SIG-M5 treated with dmso at 0.1 percent for 504 hours (cell line): ENCODE results near the gene MVB12B.

Source experiments
- DNase-seq: peaks from one replicate; lab custom pipeline; 2025; ENCODE audit not compliant: unreplicated experiment; lab: John Stamatoyannopoulos, UW

Gene MVB12B

GRCh38 chr9:126380447-126380846 is 53.8 kb downstream of the MVB12B start:
- DNase-seq: no peak

DNA sequence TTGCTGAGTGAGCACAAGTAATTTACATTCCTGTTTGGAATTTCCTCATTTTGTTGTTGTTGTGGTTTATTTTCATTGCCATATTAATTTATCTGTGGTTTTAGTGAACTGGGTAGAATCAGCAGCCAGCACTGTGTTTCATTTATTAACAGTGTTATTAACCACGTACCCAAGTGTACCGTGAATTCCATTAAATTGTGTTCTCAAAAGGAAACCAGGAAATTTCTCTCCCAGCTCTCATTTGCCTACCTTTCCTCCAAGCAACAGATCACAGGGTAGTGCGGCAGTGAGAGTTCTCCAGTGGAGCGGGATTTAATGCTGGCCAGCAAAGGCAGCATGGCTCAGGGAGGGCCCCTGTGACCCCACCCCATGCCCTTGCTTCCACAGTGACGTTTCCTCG is 54.6 kb downstream of the MVB12B start:
- no peak for DNase-seq

DNA sequence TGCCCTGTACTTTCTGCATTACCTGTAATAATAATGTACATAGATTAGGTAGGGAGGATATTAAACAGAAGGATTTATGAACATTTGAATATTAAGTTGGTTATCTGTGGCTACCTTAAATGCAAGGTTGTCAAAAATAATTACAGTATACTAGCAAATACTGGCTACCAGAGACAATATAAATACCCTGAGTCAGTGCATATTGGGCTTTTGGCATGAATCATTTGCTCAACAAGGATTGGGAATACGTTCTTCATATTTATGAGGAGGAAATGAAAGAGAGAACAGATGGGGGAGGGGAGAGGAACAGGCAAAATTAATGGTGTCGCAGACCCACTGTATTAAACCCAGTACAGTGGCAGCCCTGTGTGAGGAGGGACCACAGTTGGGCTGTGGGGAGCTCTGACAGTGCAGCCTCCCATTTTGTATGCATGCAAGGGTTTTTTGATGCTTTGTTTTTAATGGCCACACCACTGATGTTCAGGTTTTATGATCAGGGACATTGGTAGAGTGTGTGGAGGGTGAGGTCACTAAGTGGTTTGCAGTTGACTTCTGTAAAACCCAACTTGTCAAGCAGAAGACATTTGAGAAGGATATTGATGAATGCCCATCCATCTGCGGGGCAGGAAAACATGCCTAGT is 56.9 kb downstream of the MVB12B start:
- DNase-seq: no peak

GRCh38 chr9:126384926-126385325 is 58.3 kb downstream of the MVB12B start:
- DNase-seq: no peak

DNA sequence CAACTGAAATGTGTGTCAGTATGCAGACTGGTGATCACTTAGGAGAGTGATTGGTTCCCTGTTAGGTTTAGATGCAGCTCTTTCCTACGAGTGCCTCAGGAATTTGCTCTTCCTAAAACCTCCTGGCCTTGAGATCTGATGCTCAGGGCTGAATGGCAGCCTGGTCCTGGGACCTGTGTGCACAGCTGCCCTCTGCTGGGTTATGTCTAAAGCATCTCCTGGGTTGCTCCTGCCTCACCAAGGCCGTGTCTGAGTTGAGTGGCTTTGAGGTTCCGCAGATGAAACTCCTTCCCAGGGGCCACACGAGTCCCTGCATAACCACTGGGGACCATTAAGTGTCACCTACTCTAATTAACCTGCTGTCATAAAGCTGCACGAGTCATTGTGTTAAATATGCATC is 59.5 kb downstream of the MVB12B start:
- peak; percentile 24 for DNase-seq

DNA sequence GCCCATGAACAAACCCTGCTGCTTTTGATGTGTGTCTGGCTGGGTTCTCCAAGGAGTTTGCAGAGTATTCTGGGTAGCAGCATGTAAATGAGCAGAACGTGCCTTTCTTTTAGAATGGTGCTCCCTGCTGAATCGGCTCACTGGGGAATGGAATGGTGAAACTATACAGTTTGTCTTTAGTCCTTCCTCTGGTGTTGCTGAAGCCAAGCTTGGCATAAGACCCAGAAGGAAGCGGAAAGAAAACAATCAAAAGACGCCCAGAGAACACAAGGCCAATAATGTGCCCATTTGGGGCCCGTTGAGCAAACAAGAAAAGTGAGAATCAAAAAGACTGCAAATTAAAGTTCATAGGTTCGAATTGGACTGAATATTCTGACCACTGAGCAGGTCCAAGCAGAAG is 60.1 kb downstream of the MVB12B start:
- DNase-seq: no peak

- DNase-seq: no peak
Measured at GRCh38 chr9:126388964-126389708, 62.5 kb downstream of the MVB12B start.

- DNase-seq: peak; percentile 78
Measured at GRCh38 chr9:126389992-126390391, 63.4 kb downstream of the MVB12B start.

- DNase-seq: no peak
Measured at GRCh38 chr9:126390923-126391322, 64.3 kb downstream of the MVB12B start.

DNA sequence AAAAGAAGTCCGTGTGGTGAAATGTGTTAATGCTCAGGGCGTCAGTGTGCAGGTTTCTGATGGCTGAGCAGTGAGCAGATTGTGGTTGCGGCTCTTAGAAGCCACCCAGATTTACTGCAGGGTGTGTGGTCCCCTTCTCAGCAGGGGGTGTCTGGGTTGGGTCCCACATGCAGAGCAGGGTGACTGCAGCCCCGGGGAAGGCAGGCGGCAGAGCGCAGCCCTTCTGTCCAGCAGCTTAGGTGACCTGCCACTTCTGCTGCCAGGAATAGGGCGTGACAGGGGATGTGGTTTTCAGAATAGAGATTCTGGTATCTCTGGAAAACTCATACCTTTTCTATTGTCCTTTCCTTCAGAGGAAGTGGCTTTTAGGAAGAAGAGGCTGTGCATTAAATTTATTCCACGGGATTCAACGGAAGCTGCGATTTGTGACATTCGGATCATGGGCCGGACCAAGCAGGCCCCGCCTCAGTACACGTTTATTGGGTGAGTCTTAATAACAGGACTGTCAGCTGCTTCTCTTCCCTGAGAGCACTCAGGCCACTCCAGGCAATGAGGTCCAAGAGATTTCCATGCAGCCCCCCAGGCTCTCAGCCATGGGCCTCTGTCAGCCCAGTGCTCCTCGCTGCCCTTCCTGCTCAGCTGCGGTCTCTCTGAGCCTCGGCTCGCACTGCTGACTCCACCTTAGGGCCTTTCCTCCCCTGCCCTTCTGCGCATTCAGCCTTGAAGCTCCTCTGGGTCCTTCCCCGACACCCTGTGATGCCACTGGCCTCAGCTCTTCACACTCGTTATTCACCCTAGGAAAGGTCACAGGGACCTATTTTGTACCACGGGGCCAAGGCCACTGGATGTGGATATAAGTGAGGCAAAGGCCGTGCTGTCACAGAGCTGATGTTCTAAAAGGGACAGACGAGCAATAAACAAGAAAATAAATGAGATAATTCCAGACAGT is 65.4 kb downstream of the MVB12B start:
- DNase-seq: no peak

DNA sequence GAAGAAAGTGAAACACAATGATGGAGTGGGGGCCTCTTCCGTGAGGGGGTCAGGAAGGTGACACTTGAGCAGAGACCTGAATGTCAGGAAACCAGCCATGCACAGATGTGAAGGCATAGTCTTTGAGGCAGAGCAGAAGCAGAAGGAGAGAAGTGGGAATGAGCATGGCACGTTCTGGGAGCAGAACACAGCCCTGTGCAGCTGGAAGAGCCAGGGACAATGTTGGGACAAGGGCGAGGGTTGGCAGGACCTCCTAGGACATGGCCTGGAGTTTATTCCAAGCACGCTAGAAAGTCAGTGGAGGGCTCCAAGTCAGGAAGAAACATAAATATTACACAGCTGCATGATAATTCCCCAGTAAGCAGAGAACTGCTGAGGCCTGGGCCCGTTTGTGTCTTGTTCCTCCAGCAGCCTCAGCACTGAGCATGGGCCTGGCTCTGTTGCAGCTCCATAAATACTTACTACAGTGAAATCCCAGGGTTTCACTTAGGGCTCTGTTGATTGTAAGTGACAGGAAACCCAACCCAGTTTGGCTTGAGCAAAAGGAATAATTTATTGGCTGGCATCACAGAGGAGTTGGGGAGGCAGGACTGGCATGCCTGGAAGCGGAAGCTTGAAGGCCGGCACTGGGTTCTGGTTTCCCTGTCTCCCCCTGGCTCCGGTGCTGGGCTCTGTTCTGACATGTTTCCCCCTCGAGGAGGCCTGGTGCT is 66.2 kb downstream of the MVB12B start:
- DNase-seq: no peak

DNA sequence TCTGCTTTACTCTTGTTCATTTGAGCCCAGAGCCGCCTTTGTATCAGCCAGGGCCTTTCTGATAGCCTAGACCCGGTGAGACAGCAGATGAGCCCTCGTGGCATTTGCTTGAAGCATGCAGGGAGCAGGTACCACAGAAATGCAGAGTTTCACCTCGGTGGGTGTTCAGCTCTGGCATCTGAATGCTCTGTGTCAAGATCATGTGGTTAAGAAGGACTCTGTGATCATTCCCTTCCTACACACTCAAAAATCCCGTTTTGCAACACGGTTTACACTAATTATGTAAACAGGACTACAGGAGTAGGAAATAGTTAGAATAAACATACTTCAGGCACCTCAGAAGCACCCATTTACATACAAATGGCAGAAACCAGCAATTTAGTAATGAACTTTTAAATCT is 67.2 kb downstream of the MVB12B start:
- no peak for DNase-seq

GRCh38 chr9:126394802-126395201 is 68.2 kb downstream of the MVB12B start:
- no peak for DNase-seq

DNA sequence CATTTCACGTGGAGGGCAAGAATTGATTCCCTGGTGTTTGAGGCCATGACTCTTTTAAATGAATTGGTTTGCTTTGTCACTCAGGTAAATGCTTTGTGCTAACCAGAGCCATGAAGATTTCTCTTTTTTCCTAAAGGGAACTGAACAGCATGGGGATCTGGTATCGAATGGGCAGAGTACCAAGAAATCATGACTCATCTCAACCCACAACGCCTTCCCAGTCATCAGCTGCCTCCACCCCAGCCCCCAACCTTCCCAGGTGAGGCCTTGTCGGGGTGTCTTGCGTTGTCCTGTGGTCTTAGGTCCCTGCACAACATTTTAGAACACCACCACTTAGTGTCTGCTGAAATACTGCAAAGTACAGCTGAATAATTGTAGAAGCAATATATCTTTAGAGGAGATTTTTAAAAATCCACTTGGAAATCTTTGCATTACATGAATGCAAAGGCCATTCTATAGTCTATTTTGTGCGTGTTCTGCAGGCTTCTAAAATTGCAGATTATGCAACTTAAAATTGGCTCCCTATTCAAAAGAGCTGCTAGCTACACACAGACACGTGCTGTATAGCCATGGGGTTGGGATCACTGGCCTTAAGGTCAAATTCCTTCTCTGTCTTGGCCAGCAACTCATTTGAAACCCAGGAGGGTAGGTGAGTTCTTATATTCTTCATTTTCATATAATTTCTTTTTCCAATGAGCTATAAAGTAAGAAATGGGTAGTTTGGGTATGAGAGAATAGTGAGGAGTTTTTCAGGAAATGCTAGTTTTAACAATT is 69.0 kb downstream of the MVB12B start:
- DNase-seq: no peak

DNA sequence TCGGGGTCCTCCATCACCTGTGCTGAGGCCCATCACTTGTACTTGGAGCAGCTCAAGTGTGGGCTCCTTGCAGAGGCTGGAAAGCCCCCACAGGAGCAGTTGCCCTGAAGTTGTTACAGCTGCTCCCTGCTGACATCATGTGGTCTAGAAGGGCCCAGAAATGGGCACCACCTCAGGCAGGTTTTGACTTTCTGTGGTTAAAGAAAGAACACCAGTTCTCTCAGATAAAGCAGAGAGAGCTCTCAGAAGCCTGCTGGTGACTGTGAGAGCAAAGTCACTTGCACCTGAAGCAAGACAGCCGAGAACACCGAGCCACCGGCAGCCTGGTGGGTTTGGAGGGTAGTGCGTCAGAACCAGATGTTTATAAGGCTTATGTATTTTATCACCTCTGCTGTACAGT is 70.4 kb downstream of the MVB12B start:
- DNase-seq: no peak

DNA sequence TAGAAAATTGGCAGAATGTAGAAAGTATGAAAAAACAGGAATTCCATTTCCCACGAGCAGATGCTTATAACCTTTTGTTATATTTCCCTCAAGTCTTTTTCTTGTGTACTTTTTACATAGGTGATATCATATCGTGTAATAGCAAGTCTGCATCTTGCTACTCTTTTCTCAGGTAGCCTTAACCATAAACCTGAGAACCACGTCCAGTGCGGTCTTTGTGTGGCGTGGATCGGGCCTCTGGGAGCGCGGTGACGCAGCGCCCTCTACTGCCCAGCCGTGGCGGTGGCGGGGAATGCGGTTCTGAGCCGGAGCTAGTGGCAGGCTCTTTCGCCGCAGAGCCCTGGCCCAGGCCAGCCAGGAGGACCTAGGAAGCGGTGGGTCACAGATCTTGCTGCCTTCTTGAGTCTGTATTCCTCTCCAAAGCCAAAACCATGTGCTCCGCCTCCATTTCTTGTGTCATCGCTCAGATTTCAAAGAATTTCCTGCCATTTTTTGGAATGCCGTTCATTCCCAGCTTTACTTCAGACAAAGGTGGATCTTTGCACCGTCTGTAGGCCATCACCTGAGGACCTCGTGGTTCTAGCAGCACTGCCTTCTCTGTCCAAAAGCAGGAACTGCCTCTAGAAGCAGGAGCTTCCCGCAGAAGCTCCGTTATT is 71.9 kb downstream of the MVB12B start:
- peak; percentile 25 for DNase-seq

DNA sequence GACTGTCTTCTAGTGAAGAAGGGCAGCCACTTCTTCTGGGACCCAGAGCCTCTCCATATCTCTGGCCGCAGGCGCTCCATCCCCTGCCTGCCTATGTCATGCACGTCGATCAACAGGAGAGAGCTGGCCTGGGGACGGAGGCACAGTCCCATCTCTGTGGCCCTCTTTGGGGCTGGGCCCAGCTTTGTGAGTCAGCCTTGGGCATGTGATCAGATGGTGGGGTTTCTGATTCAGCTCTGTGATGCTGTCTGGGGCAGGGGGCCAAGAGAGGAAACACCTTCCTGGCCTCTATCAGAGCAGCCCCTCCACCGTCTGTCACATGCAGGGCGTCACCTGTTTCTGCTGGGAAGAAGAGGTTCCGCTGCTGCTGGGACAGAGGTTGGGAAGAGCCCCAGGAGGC is 72.6 kb downstream of the MVB12B start:
- DNase-seq: no peak

DNA sequence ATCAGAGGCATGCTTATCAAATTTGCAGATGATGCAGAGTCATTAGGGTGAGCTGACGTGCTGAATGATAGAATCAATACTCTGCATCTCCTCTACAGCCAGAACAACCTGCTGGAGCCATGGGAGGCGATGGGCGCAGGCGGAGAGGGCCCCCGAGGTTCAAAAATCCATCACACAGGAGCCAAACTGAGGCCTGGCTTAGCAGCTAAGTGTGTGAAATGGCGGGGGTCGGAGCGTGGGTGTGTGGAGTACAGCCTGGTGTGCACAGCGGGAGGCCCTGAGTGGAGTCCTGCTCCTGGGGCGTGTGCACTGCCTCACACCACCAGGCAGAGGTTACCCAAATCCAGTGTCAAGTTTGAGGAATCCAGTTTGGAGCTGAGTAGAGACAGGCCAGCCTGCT is 73.2 kb downstream of the MVB12B start:
- no peak for DNase-seq

DNA sequence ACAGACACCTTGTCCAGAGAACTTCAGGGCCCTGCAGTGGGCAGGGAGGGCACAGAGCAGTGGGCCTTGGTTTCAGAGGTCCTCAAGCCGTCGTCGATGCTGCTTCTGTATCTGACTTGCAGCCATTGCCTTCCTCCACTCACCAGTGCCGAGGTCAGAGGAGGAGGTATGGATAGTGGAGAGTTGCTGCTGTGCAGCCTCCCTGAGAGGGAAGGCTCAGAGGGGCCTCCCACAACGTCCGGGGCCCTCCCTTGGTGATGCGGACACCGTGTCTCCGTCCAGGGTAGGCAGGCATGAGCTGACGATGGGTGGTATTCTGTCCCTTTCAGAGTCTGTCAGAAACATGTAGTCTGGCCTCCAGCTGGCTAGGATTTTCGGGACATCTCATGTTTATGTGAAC is 73.9 kb downstream of the MVB12B start:
- DNase-seq: no peak

DNA sequence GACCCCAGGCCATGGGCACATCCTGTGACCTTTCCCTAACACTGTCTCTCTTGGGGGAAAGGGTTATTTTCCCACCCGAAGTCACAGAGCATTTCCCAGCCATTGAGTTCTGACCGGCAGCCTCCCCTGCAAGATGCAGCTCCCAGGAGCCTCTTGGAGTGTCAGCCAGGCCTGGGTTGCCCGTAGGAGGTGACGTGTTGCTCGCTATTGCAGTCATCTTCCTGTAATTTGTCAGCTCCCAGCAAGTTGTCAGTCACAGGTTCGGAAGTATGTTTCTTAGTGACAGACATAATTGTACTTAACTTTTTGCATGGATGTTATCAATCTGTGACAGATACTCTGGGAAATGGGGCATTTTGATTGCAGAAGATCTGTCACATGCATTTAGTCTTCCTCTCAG is 74.5 kb downstream of the MVB12B start:
- DNase-seq: no peak
